ENCODE data around the gene DGCR6L. TPM values are rescaled to one million over a fixed set of nuclear protein-coding genes. Genes with fewer than 3 reads are reported as not detected.
A peak's percentile ranks its signal among the peaks of the same experiment; 100 is the strongest.
"Not testable (repeated sequence)": the region's sequence is repeated elsewhere in the genome, so short reads cannot be mapped to it uniquely, and the experiment has no call there.

Gene DGCR6L
- total RNA-seq, 4 donors from 2014 or later = 27.7 to 52.3 (median 36.9) TPM

- Histone ChIP-seq H3K4me3 (peak within 1 kb of the TSS in 3 of 4 donors; percentile 54 to 63 (median 57)), H3K27ac (peak within 1 kb of the TSS in 3 of 4 donors; percentile 55 to 69 (median 63)), H3K4me1 (peaks cover 0 to 14% (median 12%) of the 10 kb centered on the region in 4 donors), H3K27me3 (peaks cover 9% of the 10 kb centered on the region), H3K36me3 (no peaks in the 10 kb centered on the region), H3K9me3 (no peaks in the 10 kb centered on the region)
- DNase-seq = peak; percentile 68
- in situ Hi-C loops (cut with MboI; ENCODE audit: low pct_ligation_motif_present in 1 of 4, low pct_unique_long_range_greater_than_20kb in 1 of 4, low sequenced_read_pairs in 3 of 4) (no loop called here), intact Hi-C loops (cut with DNase I; ENCODE audit: low total_unique reads) (loop anchor here (5.0 kb wide), 1 partner anchor 111 kb away; no protein-coding TSS in a partner anchor)
- 70% methylated on average over 12 of the region's 58 CpGs; no CpG with 5 or more reads in 1 of the 2 donors for WGBS, 2 donors (ENCODE audit: low coverage in 1 of 2)
- TF ChIP-seq POLR2AphosphoS5 (IDR thresholded peaks at IDR 0.05) = no peak
- peak in 4 of 5 experiments; percentile 50 to 69 (median 56) for TF ChIP-seq CTCF (IDR thresholded peaks at IDR 0.05)
These were observed 51.4 kb downstream of the DGCR6L start, which contains the start of gene RTN4R for GRCh38 chr22:20268279-20269012. RTN4R (minus strand) TSS chr22:20268318; CDS start chr22:20268092, 226 bp downstream.

- no peaks in the 10 kb centered on the region for H3K36me3 ChIP-seq
- peak overlapping the region in 3 of 4 donors; percentile 54 to 63 (median 57) for H3K4me3 ChIP-seq
- H3K9me3 ChIP-seq = no peaks in the 10 kb centered on the region
- DNase-seq = peak; percentile 31
- intact Hi-C loops (cut with DNase I; ENCODE audit: low total_unique reads) (loop anchor here (5.0 kb wide), 1 partner anchor 110 kb away; no protein-coding TSS in a partner anchor), in situ Hi-C loops (cut with MboI; ENCODE audit: low pct_ligation_motif_present in 1 of 4, low pct_unique_long_range_greater_than_20kb in 1 of 4, low sequenced_read_pairs in 3 of 4) (no loop called here)
- H3K4me1 ChIP-seq = peaks cover 0 to 14% (median 12%) of the 10 kb centered on the region in 4 donors
- H3K27ac ChIP-seq = peak overlapping the region in 3 of 4 donors; percentile 55 to 69 (median 63)
- TF ChIP-seq EP300 (IDR thresholded peaks at IDR 0.05; ENCODE audit: low read depth) (no peak), POLR2A (IDR thresholded peaks at IDR 0.05) (no peak), POLR2AphosphoS5 (IDR thresholded peaks at IDR 0.05) (no peak), CTCF (IDR thresholded peaks at IDR 0.05) (no peak)
- WGBS, 2 donors (ENCODE audit: low coverage in 1 of 2) = 3% methylated on average over 32 of the region's 101 CpGs; no CpG with 5 or more reads in 1 of the 2 donors
- peaks cover 9% of the 10 kb centered on the region for H3K27me3 ChIP-seq
These were observed 52.2 kb downstream of the DGCR6L start for GRCh38 chr22:20267441-20268278.

GRCh38 chr22:20266667-20267440, 53.0 kb downstream of the DGCR6L start:
- H3K9me3 ChIP-seq; in situ Hi-C loops (cut with MboI; ENCODE audit: low pct_ligation_motif_present in 1 of 4, low pct_unique_long_range_greater_than_20kb in 1 of 4, low sequenced_read_pairs in 3 of 4); DNase-seq; H3K27ac ChIP-seq; H3K36me3 ChIP-seq; H3K27me3 ChIP-seq: not testable (repeated sequence)
- H3K4me3 ChIP-seq = peak overlapping the region in 2 of 4 donors; percentile 54 to 57
- H3K4me1 ChIP-seq = peaks cover 0 to 14% (median 12%) of the 10 kb centered on the region in 4 donors
- 69% methylated on average over 25 of the region's 33 CpGs; no CpG with 5 or more reads in 1 of the 2 donors for WGBS, 2 donors (ENCODE audit: low coverage in 1 of 2)
- intact Hi-C loops (cut with DNase I; ENCODE audit: low total_unique reads) = loop anchor here (5.0 kb wide), 1 partner anchor 110 kb away; no protein-coding TSS in a partner anchor

- H3K9me3 ChIP-seq; H3K4me3 ChIP-seq; H3K27me3 ChIP-seq; H3K27ac ChIP-seq; DNase-seq; H3K36me3 ChIP-seq; in situ Hi-C loops (cut with MboI; ENCODE audit: low pct_ligation_motif_present in 1 of 4, low pct_unique_long_range_greater_than_20kb in 1 of 4, low sequenced_read_pairs in 3 of 4): not testable (repeated sequence)
- H3K4me1 ChIP-seq = peaks cover 0 to 14% (median 12%) of the 10 kb centered on the region in 4 donors
- 73% methylated on average over 6 of the region's 15 CpGs; no CpG with 5 or more reads in 1 of the 2 donors for WGBS, 2 donors (ENCODE audit: low coverage in 1 of 2)
- intact Hi-C loops (cut with DNase I; ENCODE audit: low total_unique reads) = loop anchor here (5.0 kb wide), 1 partner anchor 109 kb away; no protein-coding TSS in a partner anchor
These were observed 53.8 kb downstream of the DGCR6L start for GRCh38 chr22:20265772-20266666.

Measured in transverse colon (tissue), 4 donors.